Mesothelial cell of epicardium (in vitro differentiated cells): ENCODE measurements around the gene CTSA. TPM values are rescaled to one million over a fixed set of nuclear protein-coding genes. Genes with fewer than 3 reads are reported as not detected.
"Not testable (repeated sequence)": the region's sequence is repeated elsewhere in the genome, so short reads cannot be mapped to it uniquely, and the experiment has no call there.

ENCODE experiments used
- DNase-seq, 2 experiments: peaks; one replicate each; pipeline ENCODE4 v3.0.0; 2021; ENCODE audit warnings: low spot score in 2 of 2; ENCODE audit not compliant: unreplicated experiment in 2 of 2
- H3K27ac Mint-ChIP-seq: 2 replicates; pipeline ENCODE4 v1.8.0; 2021; ENCODE audit warnings: mixed read lengths
- H3K27me3 Mint-ChIP-seq: 2 replicates; pipeline ENCODE4 v1.8.0; 2021; ENCODE audit warnings: low read depth, mixed read lengths
- H3K36me3 Mint-ChIP-seq: 2 replicates; pipeline ENCODE4 v1.8.0; 2021; ENCODE audit warnings: mixed read lengths
- H3K4me1 Mint-ChIP-seq: 2 replicates; pipeline ENCODE4 v1.8.0; 2021; ENCODE audit warnings: mixed read lengths
- H3K4me3 Mint-ChIP-seq: 2 replicates; pipeline ENCODE4 v1.8.0; 2021; ENCODE audit warnings: mild to moderate bottlenecking, moderate library complexity, mixed read lengths
- H3K9me3 Mint-ChIP-seq: 2 replicates; pipeline ENCODE4 v1.8.0; 2021; ENCODE audit warnings: mixed read lengths
- CTCF ChIP-seq: fragments of 200-600 bp; sonication (generic); IDR thresholded peaks from one replicate; pipeline ENCODE4 v1.5.0; 2021; ENCODE audit warnings: antibody characterized with exemption; ENCODE audit not compliant: unreplicated experiment
- total RNA-seq: library from RNA; stranded (reverse); gene quantifications from 3 replicates; pipeline ENCODE4 v1.2.1, GENCODE V29; 2021

Gene CTSA
- total RNA-seq, 1 donor from 2014 or later = 86.7 TPM

GRCh38 chr20:45927071-45927878, 36.1 kb downstream of the CTSA start:
- DNase-seq = no peak
- Mint-ChIP-seq H3K27ac (no peak overlapping the region), H3K9me3 (no peaks in the 10 kb centered on the region), H3K36me3 (no peaks in the 10 kb centered on the region), H3K4me1 (peaks cover 5% of the 10 kb centered on the region), H3K27me3 (no peaks in the 10 kb centered on the region), H3K4me3 (no peak overlapping the region)
- no peak for TF ChIP-seq CTCF

GRCh38 chr20:45931680-45932079, 40.5 kb downstream of the CTSA start:
- not testable (repeated sequence) for H3K27me3 Mint-ChIP-seq, H3K27ac Mint-ChIP-seq, DNase-seq, H3K9me3 Mint-ChIP-seq, H3K36me3 Mint-ChIP-seq, H3K4me3 Mint-ChIP-seq
- H3K4me1 Mint-ChIP-seq = peaks cover 14% of the 10 kb centered on the region

- peak in 1 of 2 experiments; percentile 61 for DNase-seq
- Mint-ChIP-seq H3K36me3 (peaks cover 11% of the 10 kb centered on the region), H3K27me3 (no peaks in the 10 kb centered on the region), H3K4me1 (peaks cover 17% of the 10 kb centered on the region), H3K27ac (peak overlapping the region; percentile 99), H3K4me3 (peak overlapping the region; percentile 97), H3K9me3 (no peaks in the 10 kb centered on the region)
- TF ChIP-seq CTCF = no peak
Measured at GRCh38 chr20:45933266-45934045, 42.3 kb downstream of the CTSA start.

GRCh38 chr20:45934046-45934585, 43.0 kb downstream of the CTSA start:
- Mint-ChIP-seq H3K4me1 (peaks cover 17% of the 10 kb centered on the region), H3K36me3 (peaks cover 12% of the 10 kb centered on the region), H3K4me3 (peak overlapping the region; percentile 97), H3K9me3 (no peaks in the 10 kb centered on the region), H3K27me3 (no peaks in the 10 kb centered on the region), H3K27ac (peak overlapping the region; percentile 99)
- no peak for DNase-seq
- TF ChIP-seq CTCF = no peak

GRCh38 chr20:45934586-45935415, 43.7 kb downstream of the CTSA start, which contains the start of gene PCIF1:
Gene PCIF1, plus strand, starts transcription at chr20:45934683. Its CDS starts 4,317 bp downstream, at chr20:45939000.
- H3K27me3 Mint-ChIP-seq = no peaks in the 10 kb centered on the region
- H3K9me3 Mint-ChIP-seq = no peaks in the 10 kb centered on the region
- peak within 1 kb of the TSS; percentile 97 for H3K4me3 Mint-ChIP-seq
- peak within 1 kb of the TSS; percentile 99 for H3K27ac Mint-ChIP-seq
- peaks cover 17% of the 10 kb centered on the region for H3K4me1 Mint-ChIP-seq
- no peak for TF ChIP-seq CTCF
- peaks cover 18% of the 10 kb centered on the region for H3K36me3 Mint-ChIP-seq
- peak; percentile 97 to 99 for DNase-seq
